ENCODE measurements around the gene FAM170B. TPM values are rescaled to one million over a fixed set of nuclear protein-coding genes. Genes with fewer than 3 reads are reported as not detected.

FAM170B gene
- total RNA-seq, 6 experiments from 2014 or later = not detected

GRCh38 chr10:49138361-49138891 is 4.6 kb upstream of the FAM170B start:
- WGBS (ENCODE audit: insufficient coverage, low coverage, low lambda C conversion rate, missing lambda C conversion rate) = 92% methylated on average over 2 of the region's 7 CpGs
- Histone ChIP-seq H3K4me3 (no peak overlapping the region), H3K9me3 (no peaks in the 10 kb centered on the region), H3K36me3 (no peaks in the 10 kb centered on the region), H3K27me3 (no peaks in the 10 kb centered on the region), H3K4me1 (no peaks in the 10 kb centered on the region), H3K27ac (no peak overlapping the region)
- TF ChIP-seq CTCF (IDR thresholded peaks at IDR 0.05) = no peak
- no peak for TF ChIP-seq POLR2A (IDR thresholded peaks at IDR 0.05)
- DNase-seq = no peak
- no peak for ATAC-seq
- intact Hi-C loops (cut with DNase I) = no loop called here

- no peak for TF ChIP-seq CTCF (IDR thresholded peaks at IDR 0.05)
- TF ChIP-seq POLR2A (IDR thresholded peaks at IDR 0.05) = no peak
- Histone ChIP-seq H3K9me3 (no peaks in the 10 kb centered on the region), H3K36me3 (no peaks in the 10 kb centered on the region), H3K4me3 (no peak overlapping the region), H3K27me3 (no peaks in the 10 kb centered on the region), H3K4me1 (no peaks in the 10 kb centered on the region), H3K27ac (no peak overlapping the region)
- WGBS (ENCODE audit: insufficient coverage, low coverage, low lambda C conversion rate, missing lambda C conversion rate) = 25% methylated on average over 1 of the region's 1 CpG
- DNase-seq (no peak), ATAC-seq (no peak)
- intact Hi-C loops (cut with DNase I) = no loop called here
Observed at GRCh38 chr10:49136525-49136924, 2.7 kb upstream of the FAM170B start.

DNA sequence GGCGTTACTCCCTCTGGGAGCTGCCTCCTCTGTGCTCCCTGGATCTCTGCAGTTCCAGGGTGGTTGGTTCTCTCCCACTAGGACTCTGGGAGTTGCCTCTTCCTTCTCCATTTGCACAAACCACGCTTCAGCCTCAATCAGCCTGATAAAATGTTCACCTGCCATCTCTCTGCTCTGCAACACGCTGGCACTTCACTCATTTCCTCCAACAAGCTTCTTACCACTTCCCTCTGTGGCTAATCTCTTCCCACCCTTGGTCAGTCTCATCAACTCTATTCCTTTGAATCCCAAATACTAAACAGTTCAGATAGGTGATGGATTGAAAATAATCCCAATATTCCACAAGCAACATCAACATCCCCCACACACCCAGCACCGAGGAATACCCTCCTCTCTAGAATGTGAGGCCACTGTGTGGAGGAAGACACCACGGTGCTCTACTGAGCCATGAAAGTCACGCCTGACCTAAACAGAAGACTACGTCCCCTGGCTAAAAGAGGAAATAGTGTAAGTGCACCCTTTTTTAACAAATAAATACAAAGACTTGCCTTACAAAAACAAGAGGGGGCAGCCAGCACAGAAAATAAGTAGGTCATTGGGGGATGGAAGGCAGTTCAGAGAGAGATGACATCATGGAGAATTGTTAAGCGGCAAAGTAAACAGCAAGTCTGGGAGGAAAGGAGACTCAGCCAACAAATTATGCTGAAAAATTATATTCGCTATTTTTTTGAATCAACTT is 1.9 kb upstream of the FAM170B start:
- H3K27ac ChIP-seq = no peak overlapping the region
- H3K36me3 ChIP-seq = no peaks in the 10 kb centered on the region
- no peaks in the 10 kb centered on the region for H3K9me3 ChIP-seq
- ATAC-seq (peak in 2 of 4 donors; percentile 24 to 42), DNase-seq (no peak)
- no peak for TF ChIP-seq CTCF (IDR thresholded peaks at IDR 0.05)
- TF ChIP-seq POLR2A (IDR thresholded peaks at IDR 0.05) = no peak
- intact Hi-C loops (cut with DNase I) = no loop called here
- no peaks in the 10 kb centered on the region for H3K27me3 ChIP-seq
- H3K4me1 ChIP-seq = no peaks in the 10 kb centered on the region
- 46% methylated on average over 9 of the region's 9 CpGs for WGBS (ENCODE audit: insufficient coverage, low coverage, low lambda C conversion rate, missing lambda C conversion rate)
- H3K4me3 ChIP-seq = no peak overlapping the region

DNA sequence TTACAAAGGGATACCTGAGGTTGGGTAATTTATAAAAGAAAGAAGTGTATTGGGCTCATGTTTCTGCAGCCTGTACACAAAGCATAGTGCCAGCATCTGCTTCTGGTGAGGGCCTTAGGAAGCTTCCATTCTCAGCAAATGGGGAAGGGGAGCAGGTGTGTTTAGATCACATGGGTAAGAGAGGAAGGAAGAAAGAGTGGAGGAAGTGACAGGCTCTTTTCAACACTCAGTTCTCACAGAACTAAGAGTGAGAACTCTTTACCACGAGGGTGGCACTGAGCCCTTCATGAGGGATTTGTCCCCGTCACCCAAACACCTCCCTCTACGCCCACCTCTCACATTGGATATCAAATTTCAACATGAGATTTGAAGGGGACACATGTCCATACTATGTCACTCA is 506 bp upstream of the FAM170B start:
- DNase-seq = no peak
- no peak for ATAC-seq
- no peaks in the 10 kb centered on the region for H3K36me3 ChIP-seq
- no peaks in the 10 kb centered on the region for H3K27me3 ChIP-seq
- H3K4me1 ChIP-seq = no peaks in the 10 kb centered on the region
- no peak for TF ChIP-seq POLR2A (IDR thresholded peaks at IDR 0.05)
- no peak for TF ChIP-seq CTCF (IDR thresholded peaks at IDR 0.05)
- no peak overlapping the region for H3K27ac ChIP-seq
- no peaks in the 10 kb centered on the region for H3K9me3 ChIP-seq
- H3K4me3 ChIP-seq = no peak overlapping the region
- intact Hi-C loops (cut with DNase I) = no loop called here
- WGBS (ENCODE audit: insufficient coverage, low coverage, low lambda C conversion rate, missing lambda C conversion rate) = 38% methylated on average over 1 of the region's 3 CpGs

Measured in right lobe of liver (tissue), 6 donors.